ENCODE data around the gene LGALS12. TPM values are rescaled to one million over a fixed set of nuclear protein-coding genes. Genes with fewer than 3 reads are reported as not detected.

The LGALS12 gene
- polyA plus RNA-seq, 3 donors = 6.8 to 16.3 (median 13.5) TPM

- peak overlapping the region; percentile 65 to 97 (median 92) for H3K27ac Mint-ChIP-seq
- H3K9me3 Mint-ChIP-seq = peaks cover 7 to 16% (median 11%) of the 10 kb centered on the region in 7 donors
- peak overlapping the region; percentile 31 for H2AFZ ChIP-seq (ENCODE audit: insufficient read depth, low read depth, low read length, poor library complexity, severe bottlenecking)
- WGBS (ENCODE audit: insufficient coverage) = 100% methylated on average over 1 of the region's 4 CpGs
- peak overlapping the region in 1 of 3 experiments; percentile 79 for H3K4me3 ChIP-seq (replicated peaks in 1 of 3; ENCODE audit: low read depth in 2 of 3, low read length in 3 of 3)
- peaks cover 74 to 75% of the 10 kb centered on the region in 2 donors for H3K4me1 ChIP-seq (ENCODE audit: control insufficient read depth in 1 of 2, insufficient read depth in 2 of 2, low read length in 2 of 2)
- intact Hi-C loops (cut with micrococcal nuclease) = loop anchor here (5.0 to 10.0 kb wide), 2 partner anchors 57 to 120 kb away; partner anchors contain the start of gene PLAAT2 (in 1 of the 2)
- peak overlapping the region; percentile 77 to 93 for H3K4me3 Mint-ChIP-seq
- peak overlapping the region; percentile 87 for H3K4me2 ChIP-seq (replicated peaks; ENCODE audit: extremely low read depth, low read length, poor library complexity, severe bottlenecking)
- no peaks in the 10 kb centered on the region for H3K27me3 ChIP-seq (ENCODE audit: control insufficient read depth in 2 of 2, insufficient read depth in 2 of 2, low read length in 2 of 2)
- peaks cover 22% of the 10 kb centered on the region for H3K79me2 ChIP-seq (ENCODE audit: insufficient read depth, low read length)
- peaks cover 18 to 24% of the 10 kb centered on the region in 2 donors for H3K36me3 Mint-ChIP-seq
- peaks cover 71% of the 10 kb centered on the region for H3K4me1 Mint-ChIP-seq
- peaks cover 11 to 18% of the 10 kb centered on the region in 2 donors for H3K36me3 ChIP-seq (replicated peaks in 1 of 2; ENCODE audit: control insufficient read depth in 1 of 2, insufficient read depth in 2 of 2, low read length in 2 of 2)
- no peaks in the 10 kb centered on the region for H4K20me1 ChIP-seq (ENCODE audit: insufficient read depth, low read length)
- DNase-seq = peak in 2 of 3 donors; percentile 52 to 57
- H3K27ac ChIP-seq (ENCODE audit: low read depth in 1 of 2, low read length in 2 of 2) = peak overlapping the region; percentile 43 to 60
- H3K9me3 ChIP-seq (replicated peaks in 1 of 2; ENCODE audit: control insufficient read depth in 1 of 2, insufficient read depth in 1 of 2, low read length in 2 of 2) = peaks cover 8 to 9% of the 10 kb centered on the region in 2 donors
- TF ChIP-seq, protein P1, sequence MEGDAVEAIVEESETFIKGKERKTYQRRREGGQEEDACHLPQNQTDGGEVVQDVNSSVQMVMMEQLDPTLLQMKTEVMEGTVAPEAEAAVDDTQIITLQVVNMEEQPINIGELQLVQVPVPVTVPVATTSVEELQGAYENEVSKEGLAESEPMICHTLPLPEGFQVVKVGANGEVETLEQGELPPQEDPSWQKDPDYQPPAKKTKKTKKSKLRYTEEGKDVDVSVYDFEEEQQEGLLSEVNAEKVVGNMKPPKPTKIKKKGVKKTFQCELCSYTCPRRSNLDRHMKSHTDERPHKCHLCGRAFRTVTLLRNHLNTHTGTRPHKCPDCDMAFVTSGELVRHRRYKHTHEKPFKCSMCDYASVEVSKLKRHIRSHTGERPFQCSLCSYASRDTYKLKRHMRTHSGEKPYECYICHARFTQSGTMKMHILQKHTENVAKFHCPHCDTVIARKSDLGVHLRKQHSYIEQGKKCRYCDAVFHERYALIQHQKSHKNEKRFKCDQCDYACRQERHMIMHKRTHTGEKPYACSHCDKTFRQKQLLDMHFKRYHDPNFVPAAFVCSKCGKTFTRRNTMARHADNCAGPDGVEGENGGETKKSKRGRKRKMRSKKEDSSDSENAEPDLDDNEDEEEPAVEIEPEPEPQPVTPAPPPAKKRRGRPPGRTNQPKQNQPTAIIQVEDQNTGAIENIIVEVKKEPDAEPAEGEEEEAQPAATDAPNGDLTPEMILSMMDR (IDR thresholded peaks at IDR 0.05) = no peak
- H3K9ac ChIP-seq (ENCODE audit: insufficient read depth, low read length, poor library complexity, severe bottlenecking) = peak overlapping the region; percentile 37
- H3K27me3 Mint-ChIP-seq (ENCODE audit: low read depth in 3 of 3) = no peaks in the 10 kb centered on the region
Observed at GRCh38 chr11:63504933-63505586, 824 bp upstream of the LGALS12 start.

GRCh38 chr11:63506876-63507275 lies 992 bp downstream of the LGALS12 start:
- Histone ChIP-seq H3K4me1 (ENCODE audit: control insufficient read depth in 1 of 2, insufficient read depth in 2 of 2, low read length in 2 of 2) (peaks cover 71 to 73% of the 10 kb centered on the region in 2 donors), H3K79me2 (ENCODE audit: insufficient read depth, low read length) (peaks cover 22% of the 10 kb centered on the region), H3K36me3 (replicated peaks in 1 of 2; ENCODE audit: control insufficient read depth in 1 of 2, insufficient read depth in 2 of 2, low read length in 2 of 2) (peaks cover 29 to 36% of the 10 kb centered on the region in 2 donors), H3K4me2 (replicated peaks; ENCODE audit: extremely low read depth, low read length, poor library complexity, severe bottlenecking) (peak overlapping the region; percentile 87), H3K27ac (ENCODE audit: low read depth in 1 of 2, low read length in 2 of 2) (peak overlapping the region; percentile 43 to 60), H2AFZ (ENCODE audit: insufficient read depth, low read depth, low read length, poor library complexity, severe bottlenecking) (peak overlapping the region; percentile 38), H3K9ac (ENCODE audit: insufficient read depth, low read length, poor library complexity, severe bottlenecking) (peak overlapping the region; percentile 44), H3K9me3 (replicated peaks in 1 of 2; ENCODE audit: control insufficient read depth in 1 of 2, insufficient read depth in 1 of 2, low read length in 2 of 2) (no peaks in the 10 kb centered on the region), H4K20me1 (ENCODE audit: insufficient read depth, low read length) (no peaks in the 10 kb centered on the region), H3K4me3 (replicated peaks in 1 of 3; ENCODE audit: low read depth in 2 of 3, low read length in 3 of 3) (peak overlapping the region; percentile 32 to 79 (median 36)), H3K27me3 (ENCODE audit: control insufficient read depth in 2 of 2, insufficient read depth in 2 of 2, low read length in 2 of 2) (no peaks in the 10 kb centered on the region)
- Mint-ChIP-seq H3K27ac (peak overlapping the region; percentile 78 to 97 (median 92)), H3K9me3 (peaks cover 0 to 4% (median under 1%) of the 10 kb centered on the region in 7 donors), H3K36me3 (peaks cover 30 to 39% of the 10 kb centered on the region in 2 donors), H3K27me3 (ENCODE audit: low read depth in 3 of 3) (peaks cover 0 to 2% (median 0%) of the 10 kb centered on the region in 3 donors), H3K4me3 (peak overlapping the region; percentile 77 to 93), H3K4me1 (peaks cover 70% of the 10 kb centered on the region)
- intact Hi-C loops (cut with micrococcal nuclease) = loop anchor here in 1 of 2 donors (10.0 kb wide), 1 partner anchor 118 kb away; no protein-coding TSS in a partner anchor
- TF ChIP-seq, protein P1 (IDR thresholded peaks at IDR 0.05) = no peak
- no peak for DNase-seq
- no CpG with 5 or more reads among the region's 2 CpGs for WGBS (ENCODE audit: insufficient coverage)

All from CD14-positive monocyte (primary cell).